ENCODE data around the gene DNAH1. TPM values are rescaled to one million over a fixed set of nuclear protein-coding genes. Genes with fewer than 3 reads are reported as not detected.

DNAH1 gene
- total RNA-seq, 1 experiment from 2014 or later: 0.48 TPM

DNA sequence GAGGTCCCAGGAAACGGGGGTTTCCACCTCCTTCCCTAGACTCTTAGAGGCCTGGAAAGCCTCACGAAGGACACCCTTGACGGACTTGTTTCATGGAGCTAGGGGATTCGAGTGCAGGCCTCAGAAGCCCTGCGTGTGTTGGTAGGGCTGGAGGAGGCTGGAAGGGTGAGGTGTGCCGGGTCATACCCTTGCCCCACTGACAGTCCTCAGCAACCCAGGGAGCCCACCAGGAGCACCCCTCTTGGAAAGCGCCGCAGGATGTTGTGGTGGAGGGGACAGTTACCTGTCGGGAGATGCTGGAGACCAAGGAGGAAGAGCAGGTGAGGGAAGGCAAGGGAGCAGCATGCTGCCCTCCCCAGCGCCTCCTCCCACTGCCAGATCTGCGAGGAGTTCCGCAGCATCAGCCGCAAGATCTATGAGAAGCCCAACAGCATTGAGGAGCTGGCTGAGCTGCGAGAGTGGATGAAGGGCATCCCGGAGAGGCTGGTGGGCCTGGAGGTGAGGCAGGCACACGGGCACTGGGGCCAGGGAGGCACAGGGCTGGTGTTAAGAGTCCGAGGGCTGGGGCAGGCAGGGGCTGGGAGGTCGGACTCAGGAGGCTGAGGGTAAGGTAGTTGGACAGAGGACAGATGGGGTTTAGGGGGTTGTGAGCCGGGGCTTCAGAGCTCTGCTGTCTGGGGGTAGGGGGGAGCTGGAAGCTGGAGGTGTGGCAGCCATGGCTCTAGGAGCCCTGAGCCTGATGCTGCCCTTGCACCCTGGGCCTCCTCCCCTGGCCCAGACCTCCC, 33.7 kb downstream of the DNAH1 start:
- DNase-seq: no peak
- Histone ChIP-seq H3K27me3 (ENCODE audit: control insufficient read depth, insufficient read depth, low read length) (no peaks in the 10 kb centered on the region), H3K4me3 (ENCODE audit: insufficient read depth, low read depth, low read length) (no peak overlapping the region), H3K36me3 (replicated peaks; ENCODE audit: control insufficient read depth, insufficient read depth, low read length) (no peaks in the 10 kb centered on the region)

DNA sequence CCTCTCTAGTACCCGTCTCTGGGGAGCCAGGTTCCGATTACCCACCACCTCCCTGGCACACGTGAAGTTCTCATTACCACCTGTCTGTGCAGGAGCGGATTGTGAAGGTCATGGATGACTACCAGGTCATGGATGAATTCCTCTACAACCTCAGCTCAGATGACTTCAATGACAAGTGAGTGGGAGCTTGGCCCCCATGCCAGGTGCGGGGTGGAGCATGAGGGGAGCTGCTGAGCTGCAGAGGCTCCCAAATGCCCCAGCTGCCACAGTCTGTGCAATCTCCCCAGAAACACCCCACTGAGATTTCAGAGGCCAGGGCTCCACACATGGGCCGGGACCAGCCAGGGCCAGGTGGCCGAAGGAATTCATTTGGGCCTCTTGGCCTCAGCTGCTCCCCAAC, 34.3 kb downstream of the DNAH1 start:
- H3K27me3 ChIP-seq (ENCODE audit: control insufficient read depth, insufficient read depth, low read length): no peaks in the 10 kb centered on the region
- no peak overlapping the region for H3K4me3 ChIP-seq (ENCODE audit: insufficient read depth, low read depth, low read length)
- DNase-seq: no peak
- H3K36me3 ChIP-seq (replicated peaks; ENCODE audit: control insufficient read depth, insufficient read depth, low read length): no peaks in the 10 kb centered on the region

DNA sequence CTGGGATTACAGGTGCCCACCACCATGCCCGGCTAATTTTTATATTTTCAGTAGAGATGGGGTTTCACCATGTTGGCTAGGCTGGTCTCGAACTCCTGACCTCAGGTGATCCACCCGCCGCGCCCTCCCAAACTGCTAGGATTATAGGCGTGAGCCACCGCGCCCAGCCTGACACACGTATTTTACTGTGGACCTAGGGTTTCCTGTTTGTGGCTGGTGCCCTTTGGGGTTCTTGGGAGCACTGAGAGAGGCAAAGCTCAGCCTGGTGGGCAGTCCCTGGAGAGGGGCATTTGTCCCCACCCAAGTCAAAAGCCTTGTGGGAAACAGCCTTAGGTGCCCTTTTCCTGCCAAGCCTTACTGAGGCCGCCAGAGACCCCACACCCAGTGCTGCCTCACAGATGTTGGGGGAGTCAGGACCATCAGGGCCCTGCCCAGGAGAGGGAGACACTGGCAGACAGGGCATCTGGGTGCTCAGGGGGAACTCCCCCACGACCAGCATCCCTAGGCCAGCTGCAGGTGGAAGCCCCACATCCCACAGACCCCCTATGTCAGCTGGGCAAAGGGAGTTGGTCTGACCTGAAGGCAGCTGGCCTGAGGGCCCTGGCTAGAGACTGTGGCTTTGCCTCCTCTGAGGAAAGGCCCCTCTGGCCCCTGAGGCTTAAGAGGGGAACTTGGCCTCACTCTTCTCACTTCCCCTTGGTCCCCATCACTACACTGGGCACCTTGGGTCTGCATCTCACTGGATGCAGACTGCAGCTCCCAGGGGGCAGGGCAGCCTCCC, 35.1 kb downstream of the DNAH1 start:
- Histone ChIP-seq H3K4me3 (ENCODE audit: insufficient read depth, low read depth, low read length) (no peak overlapping the region), H3K27me3 (ENCODE audit: control insufficient read depth, insufficient read depth, low read length) (no peaks in the 10 kb centered on the region), H3K36me3 (replicated peaks; ENCODE audit: control insufficient read depth, insufficient read depth, low read length) (no peaks in the 10 kb centered on the region)
- DNase-seq: no peak

DNA sequence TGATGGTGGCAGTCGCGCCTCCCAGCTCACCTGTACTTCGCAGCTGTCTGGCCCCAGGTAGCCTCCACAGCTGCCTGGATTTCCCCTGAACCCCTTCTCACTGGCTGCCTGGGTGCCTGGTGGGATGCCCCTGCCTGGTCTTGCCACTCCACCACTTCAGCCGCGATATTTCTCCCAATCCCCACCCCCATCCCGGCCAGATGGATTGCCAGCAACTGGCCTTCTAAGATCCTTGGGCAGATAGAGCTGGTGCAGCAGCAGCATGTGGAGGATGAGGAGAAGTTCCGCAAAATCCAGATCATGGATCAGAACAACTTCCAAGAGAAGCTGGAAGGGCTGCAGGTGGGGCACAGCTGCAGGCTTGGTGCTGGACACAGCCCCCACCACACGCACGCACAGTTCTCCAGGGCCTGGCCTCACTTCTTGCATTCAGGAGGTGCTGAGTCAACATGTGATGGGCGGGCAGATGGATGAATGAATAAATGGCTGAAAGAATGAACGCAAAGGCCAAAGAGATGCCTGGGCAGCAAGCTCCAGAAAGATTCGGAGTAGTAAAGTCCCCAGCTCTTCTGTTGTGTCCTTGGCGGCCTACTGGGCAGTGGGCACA, 35.7 kb downstream of the DNAH1 start:
- DNase-seq: no peak

DNA sequence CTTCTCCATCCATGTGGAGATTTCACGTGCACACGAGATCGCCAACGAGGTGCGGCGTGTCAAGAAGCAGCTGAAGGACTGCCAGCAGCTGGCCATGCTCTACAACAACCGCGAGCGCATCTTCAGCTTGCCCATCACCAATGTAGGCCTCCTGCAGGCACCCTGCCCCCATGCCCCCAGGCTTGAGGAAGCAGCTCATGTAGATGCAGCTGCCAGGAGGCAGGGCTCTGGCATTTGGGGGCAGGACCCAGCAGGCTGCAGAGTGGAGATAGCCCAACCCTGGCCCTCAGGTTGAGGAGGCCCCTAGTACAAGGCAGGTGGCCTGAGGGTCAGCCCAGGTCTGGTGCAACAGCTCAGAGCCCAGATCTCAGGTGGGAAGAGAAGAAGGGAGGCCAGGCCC, 36.4 kb downstream of the DNAH1 start:
- Histone ChIP-seq H3K27me3 (ENCODE audit: control insufficient read depth, insufficient read depth, low read length) (no peaks in the 10 kb centered on the region), H3K4me3 (ENCODE audit: insufficient read depth, low read depth, low read length) (no peak overlapping the region), H3K36me3 (replicated peaks; ENCODE audit: control insufficient read depth, insufficient read depth, low read length) (no peaks in the 10 kb centered on the region)
- DNase-seq: no peak

More for the DNA sequence above, 35.7 kb downstream of the DNAH1 start:
- Histone ChIP-seq H3K27me3 (ENCODE audit: control insufficient read depth, insufficient read depth, low read length) (no peaks in the 10 kb centered on the region), H3K36me3 (replicated peaks; ENCODE audit: control insufficient read depth, insufficient read depth, low read length) (no peaks in the 10 kb centered on the region), H3K4me3 (ENCODE audit: insufficient read depth, low read depth, low read length) (no peak overlapping the region)

DNA sequence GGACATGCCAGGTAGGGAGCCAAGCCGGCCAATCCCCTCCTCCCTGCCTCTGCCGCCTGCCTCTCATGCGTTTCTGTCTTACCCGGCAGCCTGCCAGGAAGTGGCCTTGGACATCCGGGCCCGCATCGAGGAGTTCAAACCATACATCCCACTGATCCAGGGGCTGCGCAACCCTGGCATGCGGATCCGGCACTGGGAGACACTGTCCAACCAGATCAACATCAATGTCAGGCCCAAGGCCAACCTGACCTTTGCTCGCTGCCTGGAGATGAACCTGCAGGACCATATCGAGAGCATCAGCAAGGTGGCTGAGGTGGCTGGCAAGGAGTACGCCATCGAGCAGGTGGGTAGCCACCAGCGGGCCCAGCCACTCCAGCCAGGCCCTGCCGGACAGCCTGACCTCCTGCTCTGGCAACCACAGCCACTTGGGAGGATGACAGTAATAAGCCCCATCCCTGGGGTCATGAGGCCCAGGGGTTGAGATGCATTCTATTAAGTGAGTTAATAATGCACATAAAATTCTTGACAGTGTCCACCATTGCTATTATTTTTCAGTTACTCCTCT, 37.3 kb downstream of the DNAH1 start:
- H3K4me3 ChIP-seq (ENCODE audit: insufficient read depth, low read depth, low read length): no peak overlapping the region
- H3K36me3 ChIP-seq (replicated peaks; ENCODE audit: control insufficient read depth, insufficient read depth, low read length): no peaks in the 10 kb centered on the region
- H3K27me3 ChIP-seq (ENCODE audit: control insufficient read depth, insufficient read depth, low read length): no peaks in the 10 kb centered on the region
- no peak for DNase-seq

DNA sequence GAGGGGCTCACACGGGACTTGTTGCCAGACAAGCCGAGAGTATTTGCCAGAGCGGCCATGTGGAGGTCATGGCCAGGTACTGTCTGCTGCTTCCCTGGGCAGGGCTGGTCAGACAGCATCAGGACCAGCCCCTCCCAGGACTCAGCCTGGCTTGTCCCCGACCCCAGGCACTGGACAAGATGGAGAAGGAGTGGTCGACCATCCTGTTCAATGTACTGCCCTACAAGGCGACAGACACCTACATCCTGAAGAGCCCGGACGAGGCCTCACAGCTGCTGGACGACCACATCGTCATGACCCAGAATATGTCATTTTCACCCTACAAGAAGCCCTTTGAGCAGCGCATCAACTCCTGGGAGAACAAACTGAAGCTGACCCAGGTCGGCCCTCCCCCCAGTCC, 38.6 kb downstream of the DNAH1 start:
- H3K27me3 ChIP-seq (ENCODE audit: control insufficient read depth, insufficient read depth, low read length): no peaks in the 10 kb centered on the region
- no peak for DNase-seq
- no peak overlapping the region for H3K4me3 ChIP-seq (ENCODE audit: insufficient read depth, low read depth, low read length)
- no peaks in the 10 kb centered on the region for H3K36me3 ChIP-seq (replicated peaks; ENCODE audit: control insufficient read depth, insufficient read depth, low read length)

DNA sequence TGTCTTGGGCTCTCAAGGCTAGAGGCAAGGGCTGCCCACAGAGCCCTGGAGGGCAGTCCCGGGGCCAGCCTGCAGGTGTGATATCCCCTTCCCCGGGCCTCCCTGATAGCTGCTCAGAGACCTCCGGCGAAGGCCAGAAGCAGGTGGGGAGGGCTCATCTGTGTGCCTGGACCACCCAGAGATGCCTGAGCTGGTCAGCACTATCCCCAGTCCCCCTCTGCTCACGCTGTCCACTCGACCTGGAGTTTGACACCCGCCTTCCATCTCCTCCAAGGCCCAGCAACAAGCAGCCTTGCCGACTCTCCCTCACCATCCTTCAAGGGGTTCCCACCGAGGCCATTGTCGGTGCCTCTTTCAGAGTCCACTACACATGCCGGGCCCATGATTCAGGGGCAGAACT, 39.4 kb downstream of the DNAH1 start:
- no peak for DNase-seq
- H3K27me3 ChIP-seq (ENCODE audit: control insufficient read depth, insufficient read depth, low read length): no peaks in the 10 kb centered on the region
- no peak overlapping the region for H3K4me3 ChIP-seq (ENCODE audit: insufficient read depth, low read depth, low read length)
- H3K36me3 ChIP-seq (replicated peaks; ENCODE audit: control insufficient read depth, insufficient read depth, low read length): no peaks in the 10 kb centered on the region

DNA sequence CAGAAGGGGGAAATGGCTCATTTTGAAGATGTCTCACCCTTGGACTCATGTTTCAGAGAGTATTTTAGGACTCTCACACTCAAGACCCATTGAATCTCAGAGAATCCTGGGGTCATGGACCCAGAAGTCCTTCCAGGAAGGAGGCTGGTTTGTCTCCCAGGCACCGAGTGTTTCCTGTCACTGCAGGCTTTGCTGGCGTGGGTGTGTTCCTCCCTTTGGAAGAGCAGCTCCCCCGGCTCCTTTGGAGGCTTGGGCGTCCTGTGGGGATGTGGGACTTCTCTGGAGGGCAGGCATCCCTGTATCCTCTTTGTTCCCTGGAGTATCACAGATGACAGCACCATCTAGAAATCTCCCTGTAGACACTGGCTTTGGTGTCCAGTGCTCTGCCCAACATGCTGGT, 40.0 kb downstream of the DNAH1 start:
- Histone ChIP-seq H3K27me3 (ENCODE audit: control insufficient read depth, insufficient read depth, low read length) (no peaks in the 10 kb centered on the region), H3K36me3 (replicated peaks; ENCODE audit: control insufficient read depth, insufficient read depth, low read length) (no peaks in the 10 kb centered on the region), H3K4me3 (ENCODE audit: insufficient read depth, low read depth, low read length) (no peak overlapping the region)
- DNase-seq: no peak

DNA sequence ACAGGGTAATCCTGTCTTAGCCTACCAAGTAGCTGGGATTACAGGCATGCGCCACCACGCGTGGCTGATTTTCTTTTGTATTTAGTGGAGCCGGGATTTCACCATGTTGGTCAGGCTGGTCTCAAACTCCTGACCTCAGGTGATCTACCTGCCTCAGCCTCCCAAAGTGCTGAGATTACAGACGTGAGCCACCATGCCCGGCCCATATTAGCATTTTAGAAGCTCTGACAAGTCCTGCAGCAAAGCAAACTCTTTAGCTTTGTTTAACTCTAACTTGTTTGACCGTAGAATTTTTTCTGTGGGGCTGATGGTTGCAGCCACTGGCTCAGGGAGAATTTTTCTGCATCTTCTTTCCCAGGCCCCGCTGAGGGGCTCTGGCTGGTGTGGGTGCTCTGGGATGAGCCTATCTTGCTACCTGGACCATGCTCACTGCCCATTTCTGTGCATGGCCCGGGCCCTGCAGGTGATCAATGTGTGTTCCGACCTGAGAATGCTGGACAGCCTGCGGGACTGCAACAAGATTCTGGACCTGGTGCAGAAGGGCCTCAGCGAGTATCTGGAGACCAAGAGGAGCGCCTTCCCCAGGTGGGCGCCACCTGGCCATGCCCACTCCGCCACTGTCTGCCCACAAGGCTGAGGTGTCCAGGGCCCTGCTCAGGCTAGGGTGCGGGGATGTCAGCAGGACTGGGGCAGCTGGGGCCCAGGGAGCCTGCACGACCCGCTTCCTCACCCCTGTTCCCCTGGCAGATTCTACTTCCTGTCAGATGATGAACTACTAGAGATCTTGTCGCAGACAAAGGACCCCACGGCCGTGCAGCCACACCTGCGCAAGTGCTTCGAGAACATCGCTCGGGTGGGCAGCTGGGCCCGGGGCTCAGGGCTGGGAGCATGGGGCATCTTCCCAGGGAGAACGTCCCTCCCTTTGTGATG, 41.3 kb downstream of the DNAH1 start:
- no peak for DNase-seq
- H3K27me3 ChIP-seq (ENCODE audit: control insufficient read depth, insufficient read depth, low read length): no peaks in the 10 kb centered on the region
- H3K36me3 ChIP-seq (replicated peaks; ENCODE audit: control insufficient read depth, insufficient read depth, low read length): no peaks in the 10 kb centered on the region
- H3K4me3 ChIP-seq (ENCODE audit: insufficient read depth, low read depth, low read length): no peak overlapping the region

DNA sequence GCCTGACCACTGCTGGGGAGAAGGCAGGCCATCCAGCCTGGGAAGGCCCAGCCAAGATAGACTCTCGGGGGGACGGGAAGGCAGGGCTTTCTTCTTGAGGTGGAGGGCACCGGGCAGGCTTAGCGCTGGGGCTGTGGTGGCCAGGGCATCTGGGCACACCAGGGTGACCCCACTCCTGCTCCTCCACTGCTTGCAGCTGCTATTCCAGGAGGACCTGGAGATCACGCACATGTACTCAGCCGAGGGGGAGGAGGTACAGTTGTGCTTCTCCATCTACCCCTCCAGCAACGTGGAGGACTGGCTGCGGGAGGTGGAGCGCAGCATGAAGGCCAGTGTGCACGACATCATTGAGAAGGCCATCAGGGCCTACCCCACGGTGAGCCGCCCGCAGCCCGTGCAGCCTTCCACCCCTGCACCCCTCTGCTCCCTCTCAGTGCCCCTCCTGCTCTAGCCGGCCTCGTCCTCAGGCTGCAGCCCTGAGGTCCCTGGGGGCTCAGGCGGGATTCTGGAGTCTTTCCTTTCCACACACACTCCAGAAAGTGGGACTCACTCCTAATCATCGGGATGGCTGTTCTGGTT, 42.3 kb downstream of the DNAH1 start:
- DNase-seq: no peak
- Histone ChIP-seq H3K4me3 (ENCODE audit: insufficient read depth, low read depth, low read length) (no peak overlapping the region), H3K36me3 (replicated peaks; ENCODE audit: control insufficient read depth, insufficient read depth, low read length) (no peaks in the 10 kb centered on the region), H3K27me3 (ENCODE audit: control insufficient read depth, insufficient read depth, low read length) (no peaks in the 10 kb centered on the region)

DNA sequence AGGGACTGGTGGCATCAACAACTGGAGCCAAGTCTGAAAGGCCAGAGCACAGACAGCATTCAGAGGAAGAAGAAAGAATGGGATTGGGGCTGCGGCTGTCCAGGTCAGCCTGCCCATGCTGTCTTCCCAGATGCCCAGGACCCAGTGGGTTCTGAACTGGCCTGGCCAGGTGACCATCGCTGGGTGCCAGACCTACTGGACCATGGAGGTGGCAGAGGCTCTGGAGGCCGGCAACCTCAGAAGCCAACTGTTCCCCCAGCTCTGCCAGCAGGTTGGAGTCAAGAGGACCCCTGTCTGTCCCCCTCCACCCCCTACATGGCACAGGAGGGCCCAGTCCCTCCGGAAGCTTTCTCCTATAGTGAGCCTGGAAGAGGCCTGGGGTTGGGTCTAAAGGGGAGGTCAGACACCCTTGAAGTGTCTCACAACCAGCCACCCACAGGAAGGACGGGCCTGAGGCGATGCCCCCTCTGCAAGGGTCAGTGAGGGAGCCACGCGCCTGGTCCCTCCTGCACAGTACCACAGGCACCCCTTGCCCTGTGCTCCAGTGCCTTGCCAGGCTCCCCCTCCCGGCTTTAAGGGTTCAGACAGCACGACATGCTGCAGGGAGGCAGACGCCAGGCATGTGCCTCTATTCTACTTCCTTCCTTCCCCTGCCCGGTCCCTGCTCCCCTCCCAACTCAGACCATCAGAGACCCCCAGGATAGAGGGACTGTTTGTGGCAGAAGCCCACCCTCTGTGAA, 43.2 kb downstream of the DNAH1 start:
- H3K27me3 ChIP-seq (ENCODE audit: control insufficient read depth, insufficient read depth, low read length): no peaks in the 10 kb centered on the region
- no peak for DNase-seq
- no peaks in the 10 kb centered on the region for H3K36me3 ChIP-seq (replicated peaks; ENCODE audit: control insufficient read depth, insufficient read depth, low read length)
- H3K4me3 ChIP-seq (ENCODE audit: insufficient read depth, low read depth, low read length): no peak overlapping the region

DNA sequence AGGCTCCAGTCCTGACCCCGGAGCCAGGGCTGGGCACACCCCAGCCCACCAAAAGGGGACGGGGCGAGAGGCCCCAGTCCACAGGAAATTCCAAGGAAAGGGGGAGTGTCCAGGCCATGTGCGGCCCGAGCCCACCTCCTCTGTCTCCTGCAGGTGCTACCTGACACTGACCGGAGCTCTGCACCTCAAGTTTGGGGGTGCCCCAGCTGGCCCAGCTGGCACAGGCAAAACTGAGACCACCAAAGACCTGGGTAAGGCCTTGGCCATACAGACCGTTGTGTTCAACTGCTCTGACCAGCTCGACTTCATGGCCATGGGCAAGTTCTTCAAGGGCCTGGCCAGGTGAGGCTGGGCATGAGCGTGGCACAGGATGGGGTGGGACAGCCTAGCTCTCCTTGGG, 44.9 kb downstream of the DNAH1 start:
- no peaks in the 10 kb centered on the region for H3K36me3 ChIP-seq (replicated peaks; ENCODE audit: control insufficient read depth, insufficient read depth, low read length)
- no peak for DNase-seq
- no peaks in the 10 kb centered on the region for H3K27me3 ChIP-seq (ENCODE audit: control insufficient read depth, insufficient read depth, low read length)
- H3K4me3 ChIP-seq (ENCODE audit: insufficient read depth, low read depth, low read length): no peak overlapping the region
